HG03097 (cell line): ENCODE measurements around the gene RUNX1.

Source experiments
- ATAC-seq: cut with Tn5 transposase; IDR thresholded peaks from one replicate; pipeline ENCODE4 v1.9.1; 2021; ENCODE audit not compliant: unreplicated experiment, low FRiP score

RUNX1 gene

GRCh38 chr21:35062016-35062415, 12.9 kb upstream of the RUNX1 start:
- no peak for ATAC-seq

- no peak for ATAC-seq
These were observed 10.6 kb upstream of the RUNX1 start for GRCh38 chr21:35059742-35060141.

- ATAC-seq, result no peak
These were observed 9.0 kb upstream of the RUNX1 start for GRCh38 chr21:35058058-35058457.

- no peak for ATAC-seq
These were observed 8.3 kb upstream of the RUNX1 start for GRCh38 chr21:35057428-35057827.

- no peak for ATAC-seq
These were observed 4.4 kb upstream of the RUNX1 start for GRCh38 chr21:35053356-35054096.

GRCh38 chr21:35052801-35053200, 3.7 kb upstream of the RUNX1 start:
- no peak for ATAC-seq

- ATAC-seq, result no peak
These were observed 2.3 kb upstream of the RUNX1 start for GRCh38 chr21:35051287-35051818.

- ATAC-seq, result no peak
These were observed 1.5 kb upstream of the RUNX1 start for GRCh38 chr21:35050348-35051286.

- no peak for ATAC-seq
These were observed 910 bp downstream of the RUNX1 start for GRCh38 chr21:35048183-35048601.

- no peak for ATAC-seq
These were observed 2.2 kb downstream of the RUNX1 start for GRCh38 chr21:35046880-35047229.

GRCh38 chr21:35046263-35046624, 2.9 kb downstream of the RUNX1 start:
- ATAC-seq, result no peak

GRCh38 chr21:35045542-35046262, 3.4 kb downstream of the RUNX1 start:
- no peak for ATAC-seq

GRCh38 chr21:35044770-35045541, 4.1 kb downstream of the RUNX1 start:
- no peak for ATAC-seq

- ATAC-seq, result no peak
These were observed 5.0 kb downstream of the RUNX1 start for GRCh38 chr21:35044128-35044527.

GRCh38 chr21:35043549-35043948, 5.6 kb downstream of the RUNX1 start:
- no peak for ATAC-seq

- no peak for ATAC-seq
These were observed 6.3 kb downstream of the RUNX1 start for GRCh38 chr21:35042836-35043235.

GRCh38 chr21:35041881-35042280, 7.2 kb downstream of the RUNX1 start:
- ATAC-seq, result no peak

- no peak for ATAC-seq
These were observed 8.0 kb downstream of the RUNX1 start for GRCh38 chr21:35041122-35041521.

- no peak for ATAC-seq
These were observed 9.4 kb downstream of the RUNX1 start for GRCh38 chr21:35039595-35040289.
